ENCODE measurements around the gene SLC9A6.

The SLC9A6 gene

GRCh38 chrX:136061696-136062095 is 76.5 kb downstream of the SLC9A6 start:
- ATAC-seq = no peak
- TF ChIP-seq PATZ1 (CRISPR knock-in tag; IDR thresholded peaks at IDR 0.05; ENCODE audit: borderline replicate concordance) = no peak
- TF ChIP-seq CREB5 (CRISPR knock-in tag; IDR thresholded peaks at IDR 0.05; ENCODE audit: low read depth) = no peak
- no peak for TF ChIP-seq TCF4 (CRISPR knock-in tag; IDR thresholded peaks at IDR 0.05; ENCODE audit: borderline replicate concordance)
- no peak for TF ChIP-seq TSHZ2 (CRISPR knock-in tag; IDR thresholded peaks at IDR 0.05)
- no peak for TF ChIP-seq ZNF70 (CRISPR knock-in tag; IDR thresholded peaks at IDR 0.05)
- TF ChIP-seq ZC3H10 (CRISPR knock-in tag; IDR thresholded peaks at IDR 0.05) = no peak
- no peak for TF ChIP-seq PPARA (CRISPR knock-in tag; IDR thresholded peaks at IDR 0.05; ENCODE audit: borderline replicate concordance)
- no peak for TF ChIP-seq ZNF565 (CRISPR knock-in tag; conservative IDR thresholded peaks at IDR 0.05; ENCODE audit: low read depth)

- no peak for ATAC-seq
- TF ChIP-seq ZFP3 (CRISPR knock-in tag; IDR thresholded peaks at IDR 0.05) (no peak), ESRRG (CRISPR knock-in tag; IDR thresholded peaks at IDR 0.05) (no peak), TOX (CRISPR knock-in tag; IDR thresholded peaks at IDR 0.05; ENCODE audit: borderline replicate concordance) (no peak)
These were observed 78.3 kb downstream of the SLC9A6 start for GRCh38 chrX:136063340-136064079.

GRCh38 chrX:136064661-136065043 is 79.4 kb downstream of the SLC9A6 start:
- no peak for ATAC-seq
- no peak for TF ChIP-seq POU6F1 (CRISPR knock-in tag; IDR thresholded peaks at IDR 0.05; ENCODE audit: borderline replicate concordance, low read depth)
- no peak for TF ChIP-seq ESRRG (CRISPR knock-in tag; IDR thresholded peaks at IDR 0.05)
- no peak for TF ChIP-seq SNAI2 (CRISPR knock-in tag; IDR thresholded peaks at IDR 0.05)
- TF ChIP-seq CSDC2 (CRISPR knock-in tag; IDR thresholded peaks at IDR 0.05) = no peak
- TF ChIP-seq ZNF565 (CRISPR knock-in tag; conservative IDR thresholded peaks at IDR 0.05; ENCODE audit: low read depth) = no peak

- TF ChIP-seq ISL1 (CRISPR knock-in tag; IDR thresholded peaks at IDR 0.05) (0 out of 2 replicates have a peak, but pooled peaks have one; percentile 14), CREB5 (CRISPR knock-in tag; IDR thresholded peaks at IDR 0.05; ENCODE audit: low read depth) (no peak)
- peak; percentile 47 for ATAC-seq
These were observed 79.9 kb downstream of the SLC9A6 start for GRCh38 chrX:136065044-136065671.

- TF ChIP-seq ZFP30 (CRISPR knock-in tag; IDR thresholded peaks at IDR 0.05) (no peak), ZNF565 (CRISPR knock-in tag; conservative IDR thresholded peaks at IDR 0.05; ENCODE audit: low read depth) (no peak), GLIS3 (CRISPR knock-in tag; IDR thresholded peaks at IDR 0.05) (no peak), TOX (CRISPR knock-in tag; IDR thresholded peaks at IDR 0.05; ENCODE audit: borderline replicate concordance) (no peak)
- ATAC-seq = no peak
These were observed 81.9 kb downstream of the SLC9A6 start for GRCh38 chrX:136067097-136067496.

Measured in SK-N-SH treated with all-trans-retinoic acid at 6 μM for 48 hours (cell line).